Measurements from ENCODE around the gene ZNF232.
"Not testable (repeated sequence)": the region's sequence is repeated elsewhere in the genome, so short reads cannot be mapped to it uniquely, and the experiment has no call there.

ZNF232 gene

DNA sequence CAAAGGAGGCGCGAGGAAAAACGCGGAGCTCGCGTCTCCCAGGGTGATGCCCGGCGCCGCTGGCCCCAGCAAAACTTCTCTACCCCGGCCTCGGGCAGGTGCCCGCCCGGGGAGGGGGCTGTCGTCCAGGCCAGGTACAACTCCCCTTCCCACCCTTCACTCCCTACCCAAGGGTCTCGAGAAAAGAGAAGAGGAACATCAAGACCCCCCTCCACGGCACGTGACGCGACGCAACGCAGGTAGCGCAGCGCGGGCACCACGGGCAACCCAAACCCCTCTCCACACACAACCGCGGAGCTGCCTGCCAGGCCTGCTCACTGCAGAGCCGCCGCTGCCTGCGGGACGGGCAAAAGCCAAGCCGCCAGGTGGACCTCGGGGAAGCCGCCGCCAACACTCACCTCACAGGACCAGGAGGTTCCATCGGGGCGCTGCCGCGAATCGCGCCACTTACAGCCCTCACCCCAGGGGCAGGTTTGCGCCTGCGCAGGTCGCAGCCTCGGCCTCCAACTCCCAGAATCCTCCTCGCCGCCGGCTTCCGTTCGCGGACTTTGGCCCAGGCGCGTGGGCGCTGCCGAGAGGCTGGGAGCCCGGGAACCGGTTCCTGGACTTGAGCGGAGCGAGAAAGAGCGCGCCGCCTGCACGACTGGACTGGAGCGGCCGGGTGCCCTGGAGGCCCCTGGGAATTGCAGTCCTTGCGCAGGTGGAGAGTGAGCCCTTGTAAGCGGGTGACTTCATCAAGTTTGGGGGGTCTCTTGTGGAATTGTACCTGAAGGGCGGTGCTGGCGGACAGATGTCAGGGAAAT, at the start of gene ZNF232:
ZNF232 (minus strand) TSS at position 477 of the 803 bp plus-strand sequence; CDS start at position 421, 56 bp downstream.
- peak; percentile 98 for DNase-seq (ENCODE audit: low read depth)
- H3K4me3 ChIP-seq (ENCODE audit: low read length) = peak within 1 kb of the TSS; percentile 86
- TF ChIP-seq, protein P1, sequence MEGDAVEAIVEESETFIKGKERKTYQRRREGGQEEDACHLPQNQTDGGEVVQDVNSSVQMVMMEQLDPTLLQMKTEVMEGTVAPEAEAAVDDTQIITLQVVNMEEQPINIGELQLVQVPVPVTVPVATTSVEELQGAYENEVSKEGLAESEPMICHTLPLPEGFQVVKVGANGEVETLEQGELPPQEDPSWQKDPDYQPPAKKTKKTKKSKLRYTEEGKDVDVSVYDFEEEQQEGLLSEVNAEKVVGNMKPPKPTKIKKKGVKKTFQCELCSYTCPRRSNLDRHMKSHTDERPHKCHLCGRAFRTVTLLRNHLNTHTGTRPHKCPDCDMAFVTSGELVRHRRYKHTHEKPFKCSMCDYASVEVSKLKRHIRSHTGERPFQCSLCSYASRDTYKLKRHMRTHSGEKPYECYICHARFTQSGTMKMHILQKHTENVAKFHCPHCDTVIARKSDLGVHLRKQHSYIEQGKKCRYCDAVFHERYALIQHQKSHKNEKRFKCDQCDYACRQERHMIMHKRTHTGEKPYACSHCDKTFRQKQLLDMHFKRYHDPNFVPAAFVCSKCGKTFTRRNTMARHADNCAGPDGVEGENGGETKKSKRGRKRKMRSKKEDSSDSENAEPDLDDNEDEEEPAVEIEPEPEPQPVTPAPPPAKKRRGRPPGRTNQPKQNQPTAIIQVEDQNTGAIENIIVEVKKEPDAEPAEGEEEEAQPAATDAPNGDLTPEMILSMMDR (IDR thresholded peaks at IDR 0.05; ENCODE audit: insufficient read depth, low read depth, low read length, missing control alignments) = no peak

DNA sequence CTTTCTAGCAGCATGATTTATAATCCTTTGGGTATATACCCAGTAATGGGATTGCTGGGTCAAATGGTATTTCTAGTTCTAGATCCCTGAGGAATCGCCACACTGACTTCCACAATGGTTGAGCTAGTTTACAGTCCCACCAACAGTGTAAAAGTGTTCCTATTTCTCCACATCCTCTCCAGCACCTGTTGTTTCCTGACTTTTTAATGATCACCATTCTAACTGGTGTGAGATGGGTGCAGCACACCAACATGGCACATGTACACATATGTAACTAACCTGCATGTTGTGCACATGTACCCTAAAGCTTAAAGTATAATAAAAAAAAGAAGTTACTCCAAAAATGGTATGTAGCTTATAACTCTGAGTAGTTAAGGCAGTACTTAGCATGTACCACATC, 49.0 kb upstream of the ZNF232 start:
- H3K4me3 ChIP-seq (ENCODE audit: low read length); DNase-seq (ENCODE audit: low read depth): not testable (repeated sequence)

DNA sequence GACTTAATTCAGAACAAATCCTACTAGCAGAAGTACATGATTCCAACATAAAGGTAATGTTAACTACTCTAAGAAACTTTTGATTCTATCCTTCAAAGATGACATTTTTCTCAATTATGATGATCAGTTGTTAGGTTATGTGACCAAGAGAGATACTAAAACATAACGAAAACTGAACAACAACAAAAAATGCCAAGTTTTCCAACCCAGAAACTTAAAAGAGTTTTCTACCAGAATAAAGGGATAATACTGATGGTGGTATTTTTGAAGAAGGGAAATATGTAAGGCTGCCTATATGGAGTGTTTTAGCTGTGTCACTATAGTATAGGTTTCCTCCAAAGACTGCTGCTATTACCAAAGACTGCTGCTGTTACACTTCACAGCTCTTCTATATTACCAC, 34.4 kb upstream of the ZNF232 start:
- not testable (repeated sequence) for H3K4me3 ChIP-seq (ENCODE audit: low read length); DNase-seq (ENCODE audit: low read depth)

DNA sequence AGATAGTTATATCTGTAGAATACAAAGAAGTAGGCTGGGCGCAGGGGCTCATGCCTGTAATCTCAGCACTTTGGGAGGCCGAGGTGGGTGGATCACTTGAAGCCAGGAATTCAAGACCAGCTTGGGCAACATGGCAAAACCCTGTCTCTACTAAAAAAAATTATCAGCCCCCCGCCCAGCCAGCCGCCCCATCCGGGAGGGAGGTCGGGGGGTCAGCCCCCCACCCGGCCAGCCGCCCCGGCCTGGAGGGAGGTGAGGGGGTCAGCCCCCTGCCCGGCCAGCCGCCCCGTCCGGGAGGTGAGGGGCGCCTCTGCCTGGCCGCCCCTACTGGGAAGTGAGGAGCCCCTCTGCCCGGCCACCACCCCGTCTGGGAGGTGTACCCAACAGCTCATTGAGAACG, 31.2 kb upstream of the ZNF232 start:
- not testable (repeated sequence) for DNase-seq (ENCODE audit: low read depth); H3K4me3 ChIP-seq (ENCODE audit: low read length)

DNA sequence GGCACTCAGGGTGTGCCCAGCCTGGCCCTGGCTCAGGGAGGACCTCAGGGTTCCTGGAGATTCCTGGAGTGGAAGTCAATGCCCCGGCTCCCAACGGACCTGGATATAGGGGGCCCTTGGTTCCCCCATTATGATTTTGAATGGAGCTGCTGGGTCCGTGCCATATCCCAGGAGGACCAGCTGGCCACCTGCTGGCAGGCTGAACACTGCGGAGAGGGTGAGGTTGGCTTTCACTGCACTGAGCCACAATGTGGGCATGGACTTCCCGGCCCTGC, 27.7 kb upstream of the ZNF232 start:
- TF ChIP-seq, protein P1 (IDR thresholded peaks at IDR 0.05; ENCODE audit: insufficient read depth, low read depth, low read length, missing control alignments) = no peak
- no peak for DNase-seq (ENCODE audit: low read depth)
- H3K4me3 ChIP-seq (ENCODE audit: low read length) = no peak overlapping the region

DNA sequence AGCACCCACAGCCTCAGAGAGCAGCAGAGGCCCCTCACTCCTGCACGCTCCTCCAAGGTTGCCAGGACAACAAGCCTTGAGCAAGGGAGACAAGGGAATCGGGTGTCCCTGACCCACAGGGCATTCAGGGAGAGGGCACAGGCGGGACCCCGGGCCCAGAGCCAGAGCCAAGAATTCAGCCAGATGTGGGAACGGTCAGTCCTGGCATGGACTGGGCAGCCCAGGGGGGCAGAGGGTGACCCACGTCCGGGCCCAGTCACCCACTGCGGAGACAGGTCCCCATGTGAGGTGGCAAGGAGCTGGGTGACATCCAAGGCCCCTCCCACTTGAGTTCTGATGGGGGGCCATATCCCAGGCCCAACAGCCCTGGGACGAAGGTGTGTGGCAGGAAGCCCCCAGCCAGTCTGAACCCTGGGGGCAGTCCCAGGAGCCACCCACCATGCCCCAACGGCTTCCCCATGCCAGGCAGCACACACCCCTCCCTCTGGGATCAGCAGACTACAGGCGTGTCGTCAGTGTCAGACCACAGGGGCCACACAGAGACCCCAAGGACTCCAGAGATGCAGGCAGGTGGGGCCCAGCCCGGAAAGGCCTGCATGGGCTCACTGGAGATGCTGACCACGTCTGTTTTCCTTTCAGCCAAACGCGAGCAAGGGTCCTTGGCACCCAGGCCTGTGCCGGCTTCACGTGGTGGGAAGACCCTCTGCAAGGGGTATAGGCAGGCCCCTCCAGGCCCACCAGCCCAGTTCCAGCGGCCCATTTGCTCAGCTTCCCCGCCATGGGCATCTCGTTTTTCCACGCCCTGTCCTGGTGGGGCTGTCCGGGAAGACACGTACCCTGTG, 27.2 kb upstream of the ZNF232 start:
- H3K4me3 ChIP-seq (ENCODE audit: low read length) = no peak overlapping the region
- TF ChIP-seq, protein P1 (IDR thresholded peaks at IDR 0.05; ENCODE audit: insufficient read depth, low read depth, low read length, missing control alignments) = no peak
- no peak for DNase-seq (ENCODE audit: low read depth)

DNA sequence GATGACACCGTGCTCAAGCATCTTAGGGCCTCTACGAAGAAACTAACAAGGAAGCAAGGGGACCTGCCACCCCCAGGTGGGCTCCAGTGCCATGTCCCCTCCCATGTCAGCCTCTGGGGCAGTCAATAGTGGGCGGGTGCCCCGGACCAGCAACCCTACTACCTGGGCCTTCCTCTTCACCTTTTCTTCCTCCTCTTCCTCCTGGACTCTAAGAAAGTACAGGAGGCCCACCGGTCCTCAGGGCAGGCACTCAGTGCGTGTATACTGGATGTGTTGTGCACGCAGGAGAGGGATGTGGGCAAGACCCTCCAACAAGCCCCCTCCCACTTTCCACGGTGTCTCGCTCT, 26.5 kb upstream of the ZNF232 start:
- H3K4me3 ChIP-seq (ENCODE audit: low read length); DNase-seq (ENCODE audit: low read depth): not testable (repeated sequence)

DNA sequence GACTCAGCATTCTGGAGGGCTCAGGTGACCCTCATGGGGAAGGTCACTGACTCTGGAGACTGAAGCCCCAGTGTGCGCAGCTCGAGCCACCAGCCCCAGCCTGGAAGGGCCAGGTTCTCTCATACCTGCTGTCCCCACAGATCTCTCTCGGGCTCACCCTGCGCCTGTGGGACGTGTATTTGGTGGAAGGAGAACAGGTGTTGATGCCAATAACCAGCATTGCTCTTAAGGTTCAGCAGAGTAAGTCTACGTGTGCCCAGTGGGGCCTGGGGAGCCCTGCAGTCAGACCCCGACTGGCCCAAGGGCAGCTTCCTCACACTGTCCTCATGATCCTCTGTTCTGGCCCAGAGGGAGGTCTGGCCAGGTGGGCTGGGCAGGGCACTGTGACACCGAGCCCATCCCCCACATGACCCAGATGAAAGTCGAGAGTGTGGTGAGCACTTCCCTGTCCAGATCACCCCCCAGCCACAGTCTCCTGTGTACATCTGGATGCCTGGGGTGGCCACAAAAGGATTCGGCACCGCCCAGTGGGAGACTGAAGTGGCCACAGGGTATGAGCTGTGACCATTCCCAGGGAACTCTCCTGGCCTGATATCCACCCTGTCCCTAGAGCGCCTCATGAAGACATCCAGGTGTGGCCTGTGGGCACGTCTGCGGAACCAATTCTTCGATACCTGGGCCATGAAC, 26.0 kb upstream of the ZNF232 start:
- not testable (repeated sequence) for DNase-seq (ENCODE audit: low read depth)

DNA sequence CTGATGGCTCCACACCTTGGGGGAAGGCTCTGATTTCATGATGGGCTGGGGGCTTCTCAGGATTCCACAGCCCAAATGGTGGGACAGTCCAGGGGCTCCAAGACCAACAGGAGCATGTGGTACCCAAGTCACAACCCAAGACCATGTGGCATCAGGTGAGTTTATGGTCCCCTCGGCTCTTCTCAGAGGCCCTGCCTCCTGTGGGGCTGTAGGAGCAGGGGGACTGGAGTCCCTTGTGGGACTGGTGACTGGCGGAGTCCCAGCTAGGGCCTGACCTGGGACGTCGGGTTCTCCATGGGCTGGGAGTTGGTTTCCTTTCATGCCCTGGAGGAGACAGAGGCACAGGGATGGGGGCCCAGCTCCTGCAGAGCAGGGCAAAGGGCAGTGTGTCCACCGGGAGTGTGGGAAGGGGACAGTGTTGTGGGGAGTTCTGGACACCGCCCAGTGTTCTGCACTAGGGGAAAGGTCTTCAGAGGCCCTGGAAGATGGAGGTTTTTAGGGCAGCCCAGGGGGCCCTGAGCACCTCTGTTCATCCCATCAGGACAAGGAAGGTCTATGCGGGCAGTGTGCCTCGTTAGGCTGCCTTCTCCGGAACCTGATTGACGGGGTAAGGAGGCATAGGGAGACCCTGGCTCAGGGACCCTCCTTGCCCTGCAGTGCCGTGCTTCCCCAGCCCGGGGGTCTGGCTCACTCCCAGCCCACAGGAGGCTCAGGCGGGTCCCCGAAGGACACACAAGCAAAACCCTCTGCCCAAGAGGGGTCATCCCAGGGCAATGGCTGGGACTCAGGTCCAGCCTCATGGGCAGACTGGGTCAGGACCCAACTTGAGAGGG, 25.1 kb upstream of the ZNF232 start:
- DNase-seq (ENCODE audit: low read depth); H3K4me3 ChIP-seq (ENCODE audit: low read length): not testable (repeated sequence)

More for the DNA sequence above, 26.0 kb upstream of the ZNF232 start:
- not testable (repeated sequence) for H3K4me3 ChIP-seq (ENCODE audit: low read length)
